HCT116 (cell line): ENCODE results near the gene PDE1C. TPM values are rescaled to one million over a fixed set of nuclear protein-coding genes. Genes with fewer than 3 reads are reported as not detected.

Experiments used
- ATAC-seq: fragments of 200-7000 bp; cut with Tn5 transposase; 2 replicates; pipeline ENCODE4 v1.9.1; 2020; ENCODE audit warnings: mild to moderate bottlenecking, moderate library complexity
- BruUV-seq: library from RNA; stranded (reverse); fragments of 400-500 nt; replicated peaks from 2 replicates; lab custom pipeline; 2021; lab: Mats Ljungman, UMichigan
- CTCF ChIA-PET: fragments of 300-600 bp; sonication (Branson Sonifier 250); formaldehyde crosslinking; loops from one replicate; lab custom pipeline; 2021; ENCODE audit warnings: antibody characterized with exemption; lab: Charles Lee
- POLR2A ChIA-PET: fragments of 300-600, 350-600 bp; sonication (Branson Sonifier 250); formaldehyde crosslinking; loops from one replicate; lab custom pipeline; 2021; ENCODE audit warnings: antibody characterized with exemption; lab: Charles Lee
- RAD21 ChIA-PET, 2 experiments: fragments of 300-600 bp; sonication (Branson Sonifier 250); formaldehyde crosslinking; loops; one replicate each; lab custom pipeline; 2023; ENCODE audit warnings: low total read pairs in 2 of 2; ENCODE audit not compliant: uncharacterized antibody in 2 of 2, unreplicated experiment in 2 of 2, low non-redundant PET in 1 of 2; lab: Charles Lee
- DNase-seq: peaks from one replicate; pipeline ENCODE4 v3.0.0-alpha.2; 2010; ENCODE audit warnings: low read depth, low spot score
- H2AFZ ChIP-seq: fragments of 200-600 bp; shearing (Covaris generic), sonication (generic); 2 replicates; pipeline ENCODE4 v1.6.1; 2017; ENCODE audit warnings: low read depth, mixed run types, mixed read lengths, antibody characterized with exemption, low read length; ENCODE audit not compliant: poor library complexity, severe bottlenecking
- H3K27ac ChIP-seq: 2 replicates; pipeline ENCODE4 v1.5.1; 2012; ENCODE audit warnings: low read depth, low read length
- H3K27me3 ChIP-seq: fragments of 200-600 bp; sonication (generic); 2 replicates; pipeline ENCODE4 v1.6.1; 2016; ENCODE audit warnings: mixed run types, low read length, mixed read lengths; ENCODE audit not compliant: insufficient read depth
- H3K36me3 ChIP-seq, 2 experiments: fragments of 200-500 bp in 1 of 2; fragments of 200-600 bp in 1 of 2; sonication (Bioruptor generic) in 1 of 2; sonication (generic) in 1 of 2; 2 replicates each; pipeline versions ENCODE4 v1.5.1 to v1.6.1; 2014 to 2016; ENCODE audit warnings: low read length in 2 of 2, inconsistent platforms in 1 of 2, mixed read lengths in 1 of 2, mixed run types in 1 of 2; ENCODE audit not compliant: insufficient read depth in 2 of 2, control insufficient read depth in 1 of 2
- H3K4me1 ChIP-seq, 2 experiments: fragments of 200-600 bp in 1 of 2; sonication (generic) in 1 of 2; 2 replicates each; pipeline versions ENCODE4 v1.5.1 to v1.6.1; 2012 to 2017; ENCODE audit warnings: low read length in 2 of 2, inconsistent platforms in 1 of 2, mild to moderate bottlenecking in 1 of 2, mixed read lengths in 1 of 2, mixed run types in 1 of 2, moderate library complexity in 1 of 2; ENCODE audit not compliant: insufficient read depth in 2 of 2, control insufficient read depth in 1 of 2
- H3K4me2 ChIP-seq: fragments of 200-600 bp; sonication (generic); 2 replicates; pipeline ENCODE4 v1.6.1; 2017; ENCODE audit warnings: mixed run types, low read length, mixed read lengths
- H3K4me3 ChIP-seq, 2 experiments: fragments of 200-600 bp in 1 of 2; sonication (generic) in 1 of 2; replicated peaks in 1 of 2; 2 replicates each; pipeline ENCODE4 v1.5.1; 2011 to 2016; ENCODE audit warnings: low read length in 2 of 2, control low read depth in 1 of 2, low read depth in 1 of 2, mild to moderate bottlenecking in 1 of 2, mixed read lengths in 1 of 2, mixed run types in 1 of 2
- H3K79me2 ChIP-seq: fragments of 200-600 bp; sonication (generic); 2 replicates; pipeline ENCODE4 v1.6.1; 2017; ENCODE audit warnings: mild to moderate bottlenecking, mixed run types, low read length, moderate library complexity, mixed read lengths; ENCODE audit not compliant: insufficient read depth
- H3K9ac ChIP-seq: fragments of 200-600 bp; sonication (generic); 2 replicates; pipeline ENCODE4 v1.6.1; 2016; ENCODE audit warnings: low read length, mixed read lengths
- H3K9me2 ChIP-seq: fragments of 200-600 bp; sonication (generic), shearing (Covaris generic); 2 replicates; pipeline ENCODE4 v1.6.1; 2017; ENCODE audit warnings: mixed run types, mild to moderate bottlenecking, moderate library complexity; ENCODE audit not compliant: insufficient read depth
- H3K9me3 ChIP-seq, 2 experiments: fragments of 200-500 bp in 1 of 2; fragments of 200-600 bp in 1 of 2; sonication (Bioruptor generic) in 1 of 2; sonication (generic) in 1 of 2; 2 replicates each; pipeline ENCODE4 v1.6.1; 2014 to 2017; ENCODE audit warnings: low read length in 2 of 2, mixed read lengths in 2 of 2, inconsistent platforms in 1 of 2, low read depth in 1 of 2, mild to moderate bottlenecking in 1 of 2, mixed run types in 1 of 2, moderate library complexity in 1 of 2; ENCODE audit not compliant: control insufficient read depth in 1 of 2, insufficient read depth in 1 of 2
- H4K20me1 ChIP-seq: fragments of 200-600 bp; sonication (generic), shearing (Covaris generic); 2 replicates; pipeline ENCODE4 v1.6.1; 2017; ENCODE audit warnings: mixed run types, mild to moderate bottlenecking, moderate library complexity; ENCODE audit not compliant: insufficient read depth
- ATF3 ChIP-seq: IDR thresholded peaks from 2 replicates; pipeline ENCODE4 v1.6.1; 2012
- CEBPB ChIP-seq: IDR thresholded peaks from 2 replicates; pipeline ENCODE4 v1.6.1; 2012; ENCODE audit warnings: low read depth
- ELF1 ChIP-seq: IDR thresholded peaks from 2 replicates; pipeline ENCODE4 v1.6.1; 2012; ENCODE audit warnings: low read depth, borderline replicate concordance
- EZH2 ChIP-seq: fragments of 200-600 bp; sonication (generic); IDR thresholded peaks from 2 replicates; pipeline ENCODE4 v1.6.1; 2017; ENCODE audit warnings: antibody characterized with exemption, mixed run types
- FOSL1 ChIP-seq: IDR thresholded peaks from 2 replicates; pipeline ENCODE4 v1.6.1; 2012; ENCODE audit warnings: low read depth
- SIN3A ChIP-seq: IDR thresholded peaks from 2 replicates; pipeline ENCODE4 v1.6.1; 2012; ENCODE audit warnings: low read depth
- SP1 ChIP-seq: IDR thresholded peaks from 2 replicates; pipeline ENCODE4 v1.6.1; 2012; ENCODE audit warnings: low read depth
- TCF7L2 ChIP-seq: IDR thresholded peaks from 2 replicates; pipeline ENCODE4 v1.7.0; 2011; ENCODE audit warnings: borderline replicate concordance, inconsistent platforms; ENCODE audit not compliant: insufficient read depth, insufficient read length; ENCODE audit errors: extremely low read depth
- ZFX ChIP-seq: fragments of 450-650 bp; IDR thresholded peaks from 2 replicates; pipeline ENCODE4 v1.6.1; 2017
- ZNF274 ChIP-seq: fragments of 200-500 bp; sonication (Bioruptor generic); IDR thresholded peaks from 2 replicates; pipeline ENCODE4 v1.6.1; 2014; ENCODE audit warnings: mild to moderate bottlenecking, low read depth, low read length, inconsistent platforms
- intact Hi-C: fragments of 100-400 bp; cut with micrococcal nuclease; formaldehyde crosslinking; loops from 2 replicates; pipeline ENCODE4 v1.10.0; 2022
- total RNA-seq: library from RNA; stranded (reverse); gene quantifications from one replicate; pipeline ENCODE4 v1.2.1, GENCODE V29; 2021; ENCODE audit not compliant: unreplicated experiment

Gene PDE1C
- total RNA-seq, 1 experiment from 2014 or later = 0.17 TPM

GRCh38 chr7:32072397-32072796 lies 2.2 kb upstream of the PDE1C start:
- peak; percentile 32; the same call in 1 of the 2 replicates for ATAC-seq
- Histone ChIP-seq H3K27me3 (peaks cover 4% of the 10 kb centered on the region; the same call in 1 of the 2 replicates), H3K4me1 (no peaks in the 10 kb centered on the region), H3K79me2 (no peaks in the 10 kb centered on the region), H3K9me3 (no peaks in the 10 kb centered on the region), H3K36me3 (no peaks in the 10 kb centered on the region), H2AFZ (no peak overlapping the region), H3K9ac (no peak overlapping the region)
- POLR2A ChIA-PET = no interaction called here
- CTCF ChIA-PET = no interaction called here
- no peak for DNase-seq
- TF ChIP-seq ZNF274 (no peak), SIN3A (no peak), ATF3 (no peak), SP1 (no peak), CEBPB (no peak)
- TF ChIP-seq, all 23 proteins: peak for 0
- Histone ChIP-seq H3K4me2 (no peak overlapping the region), H3K4me3 (no peak overlapping the region), H3K27ac (no peak overlapping the region), H3K9me2 (no peaks in the 10 kb centered on the region), H4K20me1 (no peaks in the 10 kb centered on the region)
- BruUV-seq = no TSS peak
- intact Hi-C loops = no loop called here
- RAD21 ChIA-PET = no interaction called here

- intact Hi-C loops = no loop called here
- DNase-seq (no peak), ATAC-seq (no peak)
- ChIA-PET RAD21 (no interaction called here), CTCF (no interaction called here), POLR2A (no interaction called here)
- no peak overlapping the region for H3K4me2 ChIP-seq
- H3K4me1 ChIP-seq = no peaks in the 10 kb centered on the region
- H3K9ac ChIP-seq = no peak overlapping the region
- no peaks in the 10 kb centered on the region for H3K9me3 ChIP-seq
- no peak overlapping the region for H2AFZ ChIP-seq
- no peaks in the 10 kb centered on the region for H3K9me2 ChIP-seq
- H3K27me3 ChIP-seq = peaks cover 6% of the 10 kb centered on the region; the same call in 1 of the 2 replicates
- no peaks in the 10 kb centered on the region for H3K36me3 ChIP-seq
- no peak overlapping the region for H3K4me3 ChIP-seq
- H3K79me2 ChIP-seq = no peaks in the 10 kb centered on the region
- TF ChIP-seq TCF7L2 (no peak), FOSL1 (no peak), ZFX (no peak), EZH2 (no peak), ELF1 (no peak)
- no peak overlapping the region for H3K27ac ChIP-seq
- no peaks in the 10 kb centered on the region for H4K20me1 ChIP-seq
- BruUV-seq = no TSS peak
Observed at GRCh38 chr7:32071466-32072091, 1.4 kb upstream of the PDE1C start.
